HG03571 (cell line): ENCODE results near the gene FBXL7.

ENCODE experiments used
- ATAC-seq: cut with Tn5 transposase; IDR thresholded peaks from one replicate; pipeline ENCODE4 v1.9.1; 2021; ENCODE audit not compliant: unreplicated experiment

FBXL7 gene

DNA sequence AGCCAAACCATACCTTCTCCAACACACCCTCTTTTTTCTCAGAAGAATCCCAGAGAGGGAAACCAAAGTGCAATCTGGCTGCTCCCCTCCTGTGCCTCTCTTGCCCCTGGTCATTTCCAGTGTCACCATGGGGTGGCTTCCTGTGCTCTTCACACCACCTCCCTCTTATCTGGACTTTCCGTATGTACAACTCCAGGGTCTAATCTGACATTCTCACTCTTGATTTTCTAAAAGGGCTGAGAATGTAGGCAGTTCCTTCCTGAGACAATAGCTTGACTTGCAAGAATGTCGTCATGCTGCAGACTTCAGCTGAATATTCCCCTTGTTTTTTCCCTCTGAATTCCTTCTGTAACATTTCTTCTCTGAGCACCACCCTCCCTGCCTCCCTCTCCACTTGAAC lies 110.2 kb downstream of the FBXL7 start:
- no peak for ATAC-seq

DNA sequence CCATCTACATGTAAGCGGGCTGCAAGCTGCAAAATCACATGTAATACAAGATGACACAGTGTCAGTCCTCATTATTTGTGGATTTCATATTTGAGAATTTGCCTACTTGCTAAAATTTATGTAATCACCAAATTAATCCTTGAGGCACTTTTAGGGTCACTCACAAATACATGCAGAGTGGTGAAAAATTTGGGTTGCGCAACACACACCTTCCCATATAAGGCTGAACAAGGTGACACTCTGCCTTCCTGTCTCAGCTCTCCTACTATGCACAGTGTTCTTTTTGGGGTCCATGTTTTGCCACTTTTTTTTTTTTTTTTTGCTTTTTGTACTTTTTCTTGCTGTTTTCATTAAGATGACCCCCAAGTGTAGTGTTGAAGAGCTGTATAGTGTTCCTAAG lies 111.0 kb downstream of the FBXL7 start:
- ATAC-seq: no peak

DNA sequence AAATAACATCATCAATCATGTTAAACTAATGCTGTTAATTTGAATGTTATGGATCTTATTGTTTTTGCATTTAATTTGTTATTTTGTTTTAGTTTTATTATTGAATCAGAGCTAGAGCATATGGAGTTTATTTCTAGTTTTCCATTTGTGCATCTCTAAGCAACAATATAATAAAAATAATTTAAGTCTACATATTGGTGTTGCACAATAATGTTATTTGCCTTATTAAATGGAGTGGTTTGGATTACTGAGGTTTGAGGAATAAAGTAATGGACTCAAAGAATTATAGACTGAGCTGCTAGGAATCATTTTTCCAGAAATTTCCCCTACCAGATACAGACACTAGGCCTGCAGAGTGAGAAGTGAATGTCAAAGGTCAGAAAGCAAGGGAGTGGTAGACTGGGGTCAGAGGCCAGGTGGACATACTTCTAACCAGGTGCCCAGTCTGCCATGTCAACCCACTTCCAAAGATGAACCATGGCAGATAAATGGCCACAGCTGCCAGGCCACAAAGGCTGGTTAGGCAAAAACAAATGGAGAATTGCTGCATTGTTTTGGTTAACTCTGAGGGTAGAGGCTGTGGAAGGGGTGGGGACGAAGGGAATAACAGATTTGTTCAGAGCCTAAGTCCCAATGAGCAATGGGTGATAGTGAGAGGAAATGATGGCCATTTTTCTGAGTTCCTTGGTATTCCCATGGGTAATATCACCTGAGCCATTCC lies 113.1 kb downstream of the FBXL7 start:
- ATAC-seq: no peak

DNA sequence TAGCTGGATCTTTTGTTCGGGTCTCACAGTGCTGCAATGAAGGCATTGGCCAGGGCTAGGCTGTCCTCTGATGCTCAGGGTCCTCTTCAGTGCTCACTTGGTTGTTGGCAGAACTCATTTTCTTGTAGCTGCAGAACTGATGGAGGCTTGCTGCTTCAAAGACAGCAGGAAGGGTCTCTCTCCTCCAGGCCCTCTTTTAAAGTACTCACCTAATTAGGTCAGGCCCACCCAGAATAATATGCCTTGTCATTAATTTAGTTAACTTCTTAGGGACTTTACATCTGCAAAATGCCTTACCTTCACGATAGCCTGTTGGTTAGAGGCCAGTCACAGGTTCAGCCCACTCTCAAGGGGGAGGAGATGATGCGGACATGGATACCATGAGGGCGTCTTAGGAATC lies 114.7 kb downstream of the FBXL7 start:
- ATAC-seq: no peak

DNA sequence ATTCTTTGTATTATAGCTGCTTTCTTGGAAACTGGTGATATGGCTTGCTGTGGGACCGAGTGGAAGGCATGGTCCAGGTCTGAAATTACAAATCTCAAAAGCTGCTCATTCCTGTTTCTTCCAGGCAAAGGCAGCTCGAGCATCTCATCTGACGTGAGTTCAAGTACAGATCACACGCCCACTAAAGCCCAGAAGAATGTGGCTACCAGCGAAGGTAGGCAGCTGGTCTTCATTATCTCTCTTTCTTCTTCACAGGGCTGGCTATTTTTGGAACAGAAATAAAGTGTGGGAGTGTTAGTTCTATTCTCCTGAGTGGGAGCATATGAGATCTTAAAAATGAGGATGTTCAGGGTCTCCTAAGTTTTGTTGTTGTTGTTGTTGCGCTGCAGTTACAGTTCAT lies 115.9 kb downstream of the FBXL7 start:
- no peak for ATAC-seq

DNA sequence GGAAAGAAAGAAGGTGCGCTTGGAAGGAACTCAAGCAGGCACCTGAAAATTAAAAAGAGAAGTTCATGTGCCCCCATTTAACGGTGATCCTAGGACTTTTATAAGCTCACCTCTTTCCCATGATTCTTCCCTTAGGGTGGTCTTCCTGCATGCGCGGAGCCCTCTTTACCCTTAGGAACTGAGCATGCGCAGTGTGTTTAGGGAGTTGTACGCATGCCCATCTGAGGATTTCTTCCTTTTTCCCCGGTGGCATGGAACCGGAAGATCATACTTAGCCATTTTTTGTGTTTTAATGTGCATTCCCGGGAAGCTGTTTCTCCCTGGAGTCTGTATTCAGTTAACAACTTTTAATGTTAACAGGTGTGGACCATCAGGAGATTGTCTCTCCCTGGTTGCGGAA lies 119.0 kb downstream of the FBXL7 start:
- ATAC-seq: no peak

DNA sequence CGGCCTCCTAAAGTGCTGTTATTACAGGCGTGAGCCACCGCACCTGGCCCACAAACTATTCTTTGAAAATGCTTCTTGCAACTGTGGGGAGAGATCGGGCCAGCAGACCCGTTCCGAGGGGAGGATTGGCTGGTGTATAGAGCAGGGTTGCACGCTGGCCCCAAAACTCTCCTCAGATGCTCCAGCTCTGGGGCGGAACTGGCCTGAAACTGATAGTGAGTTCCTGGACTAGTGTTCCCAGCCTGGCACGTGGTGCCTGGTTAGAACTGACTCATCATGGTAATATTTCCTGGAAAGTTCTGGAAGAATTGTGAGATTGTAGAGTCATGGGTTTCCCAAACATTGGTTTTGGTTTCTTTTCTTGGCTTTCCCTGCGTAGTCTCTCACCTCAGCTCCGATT lies 120.5 kb downstream of the FBXL7 start:
- no peak for ATAC-seq

DNA sequence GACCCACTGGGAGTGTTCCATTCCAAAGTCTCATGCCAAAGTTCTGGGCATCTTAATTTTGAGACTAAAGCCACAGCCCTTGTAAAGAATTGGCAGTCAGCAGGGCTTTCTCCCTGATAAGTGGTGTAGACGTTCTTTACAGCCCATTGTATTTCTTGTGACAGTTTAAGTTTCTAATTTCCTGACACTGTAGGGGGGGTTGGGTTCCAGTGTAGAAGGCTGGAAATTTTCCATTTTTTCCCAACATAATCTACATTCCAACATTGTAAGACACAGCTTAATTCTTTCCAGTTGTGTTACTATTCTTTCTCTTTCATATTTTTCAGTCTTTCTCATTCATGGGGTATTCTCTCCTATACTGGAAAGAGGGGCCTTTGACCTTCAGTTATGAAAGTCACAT lies 121.1 kb downstream of the FBXL7 start:
- no peak for ATAC-seq

DNA sequence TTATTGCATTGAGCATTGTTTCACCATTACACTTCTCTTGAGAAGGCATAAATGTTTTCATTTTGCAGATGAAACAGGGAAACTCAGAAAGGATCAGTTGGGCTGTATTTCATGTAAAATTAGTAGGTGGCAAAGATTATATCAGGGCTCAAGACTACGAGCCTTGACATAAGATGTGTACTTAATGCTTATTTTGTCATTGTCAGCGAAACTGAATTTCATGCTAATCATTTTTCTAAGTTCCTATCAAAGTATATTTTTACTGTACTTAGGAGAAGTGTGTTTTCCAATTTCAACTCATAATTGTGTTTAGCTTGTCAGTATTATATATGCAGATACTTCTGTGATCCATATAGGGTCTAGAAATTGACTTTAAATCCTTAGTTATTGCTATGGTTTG lies 123.8 kb downstream of the FBXL7 start:
- ATAC-seq: no peak

DNA sequence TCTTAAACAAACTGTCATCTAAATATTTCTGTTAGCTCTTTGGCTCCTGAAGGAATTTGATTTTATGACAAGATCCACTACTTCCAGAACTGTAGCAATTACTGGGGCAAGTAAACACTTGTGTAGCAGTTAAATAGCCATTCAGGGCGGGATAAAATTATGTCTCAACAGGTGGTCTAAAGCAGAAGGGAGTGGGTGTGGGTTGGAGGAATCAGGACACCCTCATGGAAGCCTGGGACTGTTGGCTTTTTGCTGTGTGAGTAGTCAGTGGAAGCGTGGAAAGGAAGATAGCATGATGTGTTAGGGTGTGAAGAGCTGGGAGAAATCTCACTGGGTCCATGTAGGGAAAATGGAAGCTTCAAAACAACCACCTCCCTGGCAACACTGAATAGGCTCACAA lies 127.1 kb downstream of the FBXL7 start:
- ATAC-seq: no peak

DNA sequence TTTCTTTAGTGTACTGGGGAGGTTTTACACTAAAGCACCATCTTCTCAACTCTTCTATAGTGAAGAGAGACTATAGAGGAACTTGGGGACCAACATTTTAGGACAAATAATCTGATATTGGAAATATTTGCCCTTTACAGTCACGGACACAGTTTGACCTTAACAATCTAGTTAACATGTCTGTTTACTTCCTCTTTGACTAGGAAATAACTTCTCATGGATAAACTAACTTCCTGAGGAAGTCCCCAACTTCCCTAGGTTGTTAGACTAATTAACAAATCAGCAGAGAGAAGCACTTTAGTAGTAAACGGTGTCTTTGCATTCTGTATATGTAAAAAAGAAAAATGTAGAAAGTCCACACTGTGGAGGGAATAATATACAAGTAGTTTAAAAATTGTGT lies 127.7 kb downstream of the FBXL7 start:
- ATAC-seq: no peak

DNA sequence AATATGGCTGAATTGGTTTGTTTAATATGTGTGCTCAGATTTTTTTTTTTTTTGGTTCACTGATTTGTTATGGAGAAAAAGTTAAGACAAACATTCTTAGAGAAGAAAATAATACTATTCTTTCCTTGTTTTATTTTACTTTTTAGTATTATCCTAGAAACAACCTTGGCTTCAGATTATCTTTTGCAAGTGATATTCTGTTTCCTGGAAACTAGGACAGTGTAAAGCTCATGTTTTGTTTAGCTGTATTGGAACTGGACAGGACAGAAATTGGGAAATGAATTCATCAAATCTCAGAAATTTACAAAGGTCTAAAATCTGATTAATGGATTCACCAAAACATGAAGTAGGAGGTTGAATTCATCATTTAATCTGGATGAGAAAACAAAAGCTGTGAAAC lies 130.5 kb downstream of the FBXL7 start:
- no peak for ATAC-seq

DNA sequence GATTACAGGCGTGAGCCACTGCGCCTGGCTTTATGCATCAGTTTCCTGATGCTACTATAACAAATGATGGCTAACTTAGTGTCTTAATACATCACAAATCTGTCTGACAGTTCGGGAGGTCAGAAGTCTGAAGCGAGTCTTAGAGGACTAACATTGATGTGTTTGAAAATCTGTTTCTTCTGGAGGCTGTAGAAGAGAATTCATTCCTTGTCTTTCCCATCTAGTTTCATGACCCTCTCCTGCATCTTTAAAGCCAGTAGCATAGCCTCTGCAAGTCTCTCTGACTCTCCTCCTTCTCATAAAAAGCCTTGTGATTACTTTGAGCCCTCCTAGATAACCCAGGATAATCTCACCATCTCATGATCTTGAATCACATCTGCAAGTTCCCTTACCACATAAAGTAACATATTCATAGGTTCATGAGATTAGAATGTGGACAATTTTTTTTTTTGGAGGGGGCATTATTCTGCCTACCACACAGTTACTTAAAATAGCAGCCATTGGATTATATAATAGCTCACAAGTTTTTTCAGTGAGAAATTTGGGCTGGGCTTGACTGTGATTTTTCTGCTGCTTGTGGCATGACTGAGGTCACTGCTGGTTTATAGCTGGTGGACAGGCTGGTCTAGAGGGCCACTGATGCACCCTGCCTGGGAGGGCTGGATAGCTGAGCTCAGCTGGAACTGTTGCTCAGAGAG lies 134.8 kb downstream of the FBXL7 start:
- ATAC-seq: no peak

DNA sequence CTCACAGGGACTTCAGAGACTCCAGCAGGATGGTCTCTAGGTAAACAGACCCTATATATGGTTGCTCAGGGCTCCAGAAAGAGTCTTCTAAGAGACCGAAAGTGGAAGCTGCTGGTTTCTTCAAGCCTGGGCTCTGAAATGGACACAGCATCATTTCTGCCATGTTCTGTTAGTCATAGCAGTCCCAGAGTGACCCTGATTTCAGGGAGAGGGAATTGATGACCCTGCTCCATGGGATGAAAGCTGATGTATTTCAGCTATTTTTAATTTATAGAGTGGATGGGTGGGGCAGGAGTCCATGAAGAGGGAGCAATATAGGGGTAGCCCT lies 135.3 kb downstream of the FBXL7 start:
- no peak for ATAC-seq

DNA sequence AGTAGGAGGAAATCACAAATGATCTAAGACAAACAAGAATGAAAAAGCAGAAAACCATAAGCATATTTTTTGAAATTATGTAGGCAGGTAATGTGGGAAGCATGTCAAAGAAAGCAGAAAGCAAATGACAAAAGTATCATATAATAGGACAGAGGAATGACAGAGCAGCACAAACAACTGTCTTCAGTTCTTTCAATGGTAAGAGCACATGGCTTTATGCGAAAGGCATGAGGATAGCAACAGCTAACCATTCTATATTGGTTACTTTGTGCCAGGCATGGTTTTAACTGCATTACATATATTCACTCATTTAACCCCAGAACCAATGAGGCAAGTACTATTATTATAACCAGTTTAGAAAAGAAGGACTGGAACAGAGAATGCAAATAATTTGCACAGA lies 137.4 kb downstream of the FBXL7 start:
- ATAC-seq: no peak

DNA sequence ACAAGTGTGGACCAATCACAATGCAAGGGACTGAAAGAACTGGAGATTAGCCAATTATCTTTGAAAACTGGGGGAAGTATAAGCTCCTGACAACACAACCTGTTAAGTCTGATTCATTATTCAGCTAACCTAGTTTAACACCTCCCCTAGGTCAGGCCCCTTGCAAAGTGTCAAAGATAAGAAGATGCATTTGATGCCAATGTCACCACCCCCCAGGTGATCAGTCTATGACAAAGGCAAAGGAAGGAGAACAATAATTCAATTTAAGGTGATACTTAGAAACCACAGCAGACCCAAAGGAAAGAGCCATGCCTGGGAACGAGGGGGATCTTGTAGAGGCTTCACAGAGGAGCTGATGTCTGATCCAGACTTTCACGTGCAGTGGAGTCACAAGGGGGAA lies 137.9 kb downstream of the FBXL7 start:
- ATAC-seq: no peak

DNA sequence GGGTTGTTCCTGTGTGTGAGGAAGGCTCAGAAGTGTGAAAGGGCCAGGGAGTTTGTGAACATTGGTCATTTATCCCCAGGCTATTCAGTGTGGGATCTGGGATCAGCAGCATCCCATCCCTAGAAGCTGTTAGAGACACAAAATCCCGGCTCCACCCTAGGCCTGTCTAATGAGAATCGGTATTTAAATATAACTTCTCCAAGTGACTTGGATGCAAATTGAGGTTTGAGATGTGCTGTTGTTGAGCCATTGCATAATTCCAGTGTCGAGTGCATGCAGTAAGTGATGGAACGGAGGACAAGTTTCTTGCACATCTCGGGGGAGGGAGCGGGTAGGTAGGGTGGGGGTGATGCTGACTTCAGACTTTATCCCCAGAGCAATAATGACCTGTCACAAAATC lies 138.3 kb downstream of the FBXL7 start:
- no peak for ATAC-seq

DNA sequence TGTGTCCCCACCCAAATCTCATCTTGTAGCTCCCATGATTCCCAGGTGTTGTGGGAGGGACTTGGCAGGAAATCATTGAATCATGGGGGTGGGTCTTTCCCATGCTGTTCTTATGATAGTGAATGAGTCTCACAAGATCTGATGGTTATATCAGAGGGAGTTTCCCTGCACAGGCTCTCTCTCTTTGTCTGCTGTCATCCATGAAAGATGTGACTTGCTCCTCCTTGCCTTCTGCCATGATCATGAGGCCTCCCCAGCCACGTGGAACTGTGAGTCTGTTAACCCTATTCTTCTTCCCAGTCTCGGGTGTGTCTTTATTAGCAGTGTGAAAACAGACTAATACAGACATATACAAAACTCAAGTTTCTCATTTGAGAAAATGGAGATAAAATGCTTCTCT lies 139.3 kb downstream of the FBXL7 start:
- no peak for ATAC-seq

DNA sequence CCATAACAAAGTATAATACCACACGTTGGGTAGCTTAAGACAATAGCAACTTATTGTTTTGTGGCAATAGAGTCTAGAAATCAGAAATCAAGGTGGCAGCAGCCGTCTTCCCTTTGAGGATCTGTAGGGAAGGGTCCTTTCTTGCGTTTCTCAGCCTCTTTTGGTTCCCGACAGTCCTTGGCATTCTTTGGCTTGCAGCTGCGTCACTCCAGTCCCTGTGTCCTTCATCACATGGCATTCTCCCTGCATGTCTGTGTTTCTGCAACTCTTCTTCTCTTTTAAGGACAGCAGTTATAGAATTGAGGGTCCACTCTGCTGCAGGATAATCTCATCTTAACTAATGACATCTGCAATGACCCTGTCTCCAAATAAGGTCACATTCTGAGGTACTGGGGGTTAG lies 140.1 kb downstream of the FBXL7 start:
- no peak for ATAC-seq

DNA sequence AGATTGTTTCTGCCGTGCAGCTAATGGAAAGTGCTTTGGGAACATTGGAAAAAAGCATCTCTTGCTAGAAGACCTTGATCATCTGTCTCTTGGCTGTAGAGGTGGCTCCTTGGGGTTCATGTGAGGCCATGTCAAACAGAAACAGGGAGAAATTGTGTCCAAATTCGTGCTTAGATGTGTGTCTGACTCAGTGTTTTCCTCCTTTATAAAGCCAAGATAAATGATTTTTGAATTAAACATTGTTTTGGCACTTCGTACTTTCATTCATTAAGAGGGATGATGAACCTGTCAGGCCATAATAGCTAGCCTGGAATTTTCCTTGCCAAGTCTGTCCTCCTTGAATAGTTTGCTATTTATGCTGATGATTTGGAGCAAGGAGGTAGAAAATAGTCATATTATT lies 143.8 kb downstream of the FBXL7 start:
- ATAC-seq: no peak

DNA sequence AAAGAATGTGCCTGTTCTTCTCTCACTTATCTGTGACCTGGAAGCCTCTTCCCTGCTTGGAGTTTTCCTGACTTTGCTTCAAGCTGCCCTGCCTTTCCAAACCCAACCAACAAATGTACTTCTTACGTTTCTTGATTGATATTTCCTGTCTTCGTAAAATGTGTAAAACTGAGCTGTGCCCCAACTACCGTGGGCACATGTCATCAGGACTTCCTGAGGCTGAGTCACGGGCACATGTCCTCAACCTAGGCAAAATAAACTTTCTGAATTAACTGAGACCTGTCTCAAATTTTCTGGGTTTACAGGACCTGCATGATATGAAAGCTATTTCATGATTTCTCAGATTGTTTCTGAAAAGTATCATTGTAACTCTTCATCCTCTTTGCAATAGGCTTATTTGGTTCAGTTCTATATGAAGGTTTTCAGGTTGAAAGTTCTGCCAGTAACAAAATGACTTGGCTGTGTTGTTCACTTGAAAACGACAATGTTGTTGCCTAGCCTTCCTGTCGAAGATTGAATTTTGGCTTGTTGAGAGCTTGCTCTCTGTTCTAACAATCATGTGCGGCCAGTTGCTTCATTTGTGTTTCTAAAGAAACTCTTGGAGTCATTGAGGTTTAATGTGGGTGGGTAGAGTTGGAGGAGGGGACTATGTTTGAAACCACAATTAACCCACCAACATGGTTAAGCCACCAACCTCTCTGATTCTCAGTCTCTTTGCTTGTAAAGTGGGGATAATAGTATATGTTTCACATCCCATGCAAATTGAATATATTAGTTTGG lies 145.6 kb downstream of the FBXL7 start:
- ATAC-seq: no peak

DNA sequence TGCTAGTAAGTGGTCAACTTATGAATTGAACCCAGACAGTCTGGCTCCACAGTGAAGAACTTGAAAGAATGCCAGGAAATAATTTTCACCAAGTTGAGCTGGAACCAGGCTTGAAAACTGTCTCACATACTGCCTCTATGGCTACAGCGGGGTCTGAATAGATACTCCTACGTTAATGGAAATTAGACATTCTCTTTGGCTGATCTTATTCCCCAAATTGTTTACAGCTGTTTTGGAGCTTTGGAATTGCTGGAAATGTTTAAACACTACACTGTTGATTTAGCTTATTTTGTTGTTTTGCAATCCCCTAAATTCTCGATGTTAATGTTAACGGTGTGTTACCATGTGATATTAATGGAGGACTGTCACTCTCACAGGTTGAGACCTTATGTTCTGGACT lies 146.4 kb downstream of the FBXL7 start:
- ATAC-seq: no peak
